ENCODE measurements around the gene PTPRN. TPM values are rescaled to one million over a fixed set of nuclear protein-coding genes. Genes with fewer than 3 reads are reported as not detected.

The PTPRN gene
- total RNA-seq, 1 donor from 2014 or later, result 0.23 TPM

- H3K4me3 Mint-ChIP-seq, result no peak overlapping the region
- H3K36me3 Mint-ChIP-seq (ENCODE audit: low read depth), result no peaks in the 10 kb centered on the region
- no peaks in the 10 kb centered on the region for H3K9me3 Mint-ChIP-seq
- peaks cover 29% of the 10 kb centered on the region for H3K27me3 Mint-ChIP-seq (ENCODE audit: insufficient read depth)
- DNase-seq (ENCODE audit: low spot score), result no peak
- no peak overlapping the region for H3K27ac Mint-ChIP-seq
- intact Hi-C loops (cut with micrococcal nuclease), result loop anchor here (5.0 to 10.0 kb wide), 3 partner anchors 33 to 315 kb away; partner anchors contain the start of genes CHPF, FEV and TMEM198
- H3K4me1 Mint-ChIP-seq (ENCODE audit: low read depth), result peaks cover 6% of the 10 kb centered on the region
Measured at GRCh38 chr2:219300022-219300421, 9.2 kb downstream of the PTPRN start.

GRCh38 chr2:219299372-219299760 lies 9.8 kb downstream of the PTPRN start:
- no peak for DNase-seq (ENCODE audit: low spot score)
- intact Hi-C loops (cut with micrococcal nuclease), result loop anchor here (2.0 kb wide), 2 partner anchors 81 to 241 kb away; partner anchors contain the start of gene ABCB6
- Mint-ChIP-seq H3K4me1 (ENCODE audit: low read depth) (peaks cover 8% of the 10 kb centered on the region), H3K27me3 (ENCODE audit: insufficient read depth) (peaks cover 25% of the 10 kb centered on the region), H3K9me3 (no peaks in the 10 kb centered on the region), H3K27ac (no peak overlapping the region), H3K36me3 (ENCODE audit: low read depth) (no peaks in the 10 kb centered on the region), H3K4me3 (no peak overlapping the region)

GRCh38 chr2:219298759-219299371 lies 10.3 kb downstream of the PTPRN start:
- intact Hi-C loops (cut with micrococcal nuclease), result loop anchor here (1.0 to 2.0 kb wide), 7 partner anchors 9 to 240 kb away; partner anchors contain the start of genes ABCB6, NHEJ1, TUBA4A and TUBA4B
- DNase-seq (ENCODE audit: low spot score), result peak; percentile 76
- Mint-ChIP-seq H3K4me1 (ENCODE audit: low read depth) (peaks cover 13% of the 10 kb centered on the region), H3K36me3 (ENCODE audit: low read depth) (no peaks in the 10 kb centered on the region), H3K9me3 (no peaks in the 10 kb centered on the region), H3K27ac (no peak overlapping the region), H3K27me3 (ENCODE audit: insufficient read depth) (peaks cover 24% of the 10 kb centered on the region), H3K4me3 (peak overlapping the region; percentile 51)

GRCh38 chr2:219297766-219298456 lies 11.3 kb downstream of the PTPRN start:
- H3K9me3 Mint-ChIP-seq, result no peaks in the 10 kb centered on the region
- H3K4me3 Mint-ChIP-seq, result no peak overlapping the region
- H3K36me3 Mint-ChIP-seq (ENCODE audit: low read depth), result no peaks in the 10 kb centered on the region
- peaks cover 14% of the 10 kb centered on the region for H3K4me1 Mint-ChIP-seq (ENCODE audit: low read depth)
- intact Hi-C loops (cut with micrococcal nuclease), result loop anchor here (1.0 to 2.0 kb wide), 7 partner anchors 10 to 239 kb away; partner anchors contain the start of genes ABCB6, NHEJ1, TUBA4A and TUBA4B
- H3K27ac Mint-ChIP-seq, result no peak overlapping the region
- peaks cover 21% of the 10 kb centered on the region for H3K27me3 Mint-ChIP-seq (ENCODE audit: insufficient read depth)
- DNase-seq (ENCODE audit: low spot score), result no peak

GRCh38 chr2:219296631-219297391 lies 12.4 kb downstream of the PTPRN start:
- DNase-seq (ENCODE audit: low spot score), result no peak
- Mint-ChIP-seq H3K27me3 (ENCODE audit: insufficient read depth) (peaks cover 23% of the 10 kb centered on the region), H3K36me3 (ENCODE audit: low read depth) (no peaks in the 10 kb centered on the region), H3K27ac (no peak overlapping the region), H3K4me3 (no peak overlapping the region), H3K9me3 (no peaks in the 10 kb centered on the region), H3K4me1 (ENCODE audit: low read depth) (peaks cover 14% of the 10 kb centered on the region)
- intact Hi-C loops (cut with micrococcal nuclease), result no loop called here

- DNase-seq (ENCODE audit: low spot score), result no peak
- H3K9me3 Mint-ChIP-seq, result no peaks in the 10 kb centered on the region
- no peak overlapping the region for H3K27ac Mint-ChIP-seq
- H3K4me3 Mint-ChIP-seq, result no peak overlapping the region
- H3K36me3 Mint-ChIP-seq (ENCODE audit: low read depth), result no peaks in the 10 kb centered on the region
- intact Hi-C loops (cut with micrococcal nuclease), result no loop called here
- peaks cover 19% of the 10 kb centered on the region for H3K27me3 Mint-ChIP-seq (ENCODE audit: insufficient read depth)
- H3K4me1 Mint-ChIP-seq (ENCODE audit: low read depth), result peaks cover 14% of the 10 kb centered on the region
Measured at GRCh38 chr2:219296142-219296541, 13.1 kb downstream of the PTPRN start.

- intact Hi-C loops (cut with micrococcal nuclease), result loop anchor here (1.0 to 2.0 kb wide), 7 partner anchors 15 to 118 kb away; partner anchors contain the start of genes ANKZF1, ATG9A, CNPPD1 and DNAJB2
- DNase-seq (ENCODE audit: low spot score), result peak; percentile 87
Measured at GRCh38 chr2:219294356-219295351, 14.5 kb downstream of the PTPRN start.

GRCh38 chr2:219293736-219294231 lies 15.4 kb downstream of the PTPRN start:
- no peaks in the 10 kb centered on the region for H3K36me3 Mint-ChIP-seq (ENCODE audit: low read depth)
- no peak for DNase-seq (ENCODE audit: low spot score)
- H3K27me3 Mint-ChIP-seq (ENCODE audit: insufficient read depth), result peaks cover 14% of the 10 kb centered on the region
- intact Hi-C loops (cut with micrococcal nuclease), result loop anchor here (1.0 to 2.0 kb wide), 5 partner anchors 14 to 117 kb away; partner anchors contain the start of genes CNPPD1, DNAJB2, GLB1L and STK16
- no peaks in the 10 kb centered on the region for H3K9me3 Mint-ChIP-seq
- peak overlapping the region; percentile 80 for H3K4me3 Mint-ChIP-seq
- peak overlapping the region; percentile 87 for H3K27ac Mint-ChIP-seq
- peaks cover 9% of the 10 kb centered on the region for H3K4me1 Mint-ChIP-seq (ENCODE audit: low read depth)

More at GRCh38 chr2:219294356-219295351, 14.5 kb downstream of the PTPRN start:
- H3K36me3 Mint-ChIP-seq (ENCODE audit: low read depth), result no peaks in the 10 kb centered on the region
- peak overlapping the region; percentile 87 for H3K27ac Mint-ChIP-seq
- no peaks in the 10 kb centered on the region for H3K9me3 Mint-ChIP-seq
- H3K27me3 Mint-ChIP-seq (ENCODE audit: insufficient read depth), result peaks cover 17% of the 10 kb centered on the region
- peaks cover 14% of the 10 kb centered on the region for H3K4me1 Mint-ChIP-seq (ENCODE audit: low read depth)
- peak overlapping the region; percentile 80 for H3K4me3 Mint-ChIP-seq

DNA sequence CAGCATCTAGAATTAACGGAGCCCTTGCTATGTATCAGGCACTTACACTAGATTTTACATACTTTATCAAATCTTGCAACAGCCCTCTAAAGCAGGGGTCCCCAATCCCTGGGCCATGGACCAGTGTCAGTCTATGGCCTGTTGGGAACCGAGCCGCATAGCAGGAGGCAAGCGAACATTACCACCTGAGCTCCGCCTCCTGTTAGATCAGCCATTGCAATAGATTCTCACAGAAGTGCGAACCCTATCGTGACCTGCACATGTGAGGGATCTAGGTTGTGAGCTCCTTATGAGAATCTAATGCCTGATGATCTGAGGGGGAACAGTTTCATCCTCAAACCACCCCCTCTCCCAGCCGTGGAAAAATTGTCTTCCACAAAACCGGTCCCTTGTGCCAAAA lies 16.6 kb downstream of the PTPRN start:
- no peaks in the 10 kb centered on the region for H3K36me3 Mint-ChIP-seq (ENCODE audit: low read depth)
- intact Hi-C loops (cut with micrococcal nuclease), result no loop called here
- H3K4me1 Mint-ChIP-seq (ENCODE audit: low read depth), result peaks cover 8% of the 10 kb centered on the region
- no peak overlapping the region for H3K4me3 Mint-ChIP-seq
- no peaks in the 10 kb centered on the region for H3K9me3 Mint-ChIP-seq
- no peak for DNase-seq (ENCODE audit: low spot score)
- H3K27ac Mint-ChIP-seq, result no peak overlapping the region
- peaks cover 14% of the 10 kb centered on the region for H3K27me3 Mint-ChIP-seq (ENCODE audit: insufficient read depth)

GRCh38 chr2:219291910-219292490 lies 17.2 kb downstream of the PTPRN start:
- Mint-ChIP-seq H3K4me1 (ENCODE audit: low read depth) (peaks cover 8% of the 10 kb centered on the region), H3K36me3 (ENCODE audit: low read depth) (no peaks in the 10 kb centered on the region), H3K4me3 (no peak overlapping the region), H3K9me3 (no peaks in the 10 kb centered on the region), H3K27me3 (ENCODE audit: insufficient read depth) (peaks cover 14% of the 10 kb centered on the region), H3K27ac (no peak overlapping the region)
- DNase-seq (ENCODE audit: low spot score), result no peak
- intact Hi-C loops (cut with micrococcal nuclease), result no loop called here

GRCh38 chr2:219291394-219291793 lies 17.8 kb downstream of the PTPRN start:
- intact Hi-C loops (cut with micrococcal nuclease), result no loop called here

More at GRCh38 chr2:219291394-219291793, 17.8 kb downstream of the PTPRN start:
- Mint-ChIP-seq H3K9me3 (no peaks in the 10 kb centered on the region), H3K36me3 (ENCODE audit: low read depth) (no peaks in the 10 kb centered on the region), H3K4me3 (no peak overlapping the region), H3K4me1 (ENCODE audit: low read depth) (peaks cover 8% of the 10 kb centered on the region), H3K27me3 (ENCODE audit: insufficient read depth) (peaks cover 14% of the 10 kb centered on the region), H3K27ac (no peak overlapping the region)
- DNase-seq (ENCODE audit: low spot score), result no peak
